Measurements from ENCODE around the gene IGF1. TPM values are rescaled to one million over a fixed set of nuclear protein-coding genes. Genes with fewer than 3 reads are reported as not detected.

The IGF1 gene
- 5.1 TPM for polyA plus RNA-seq

GRCh38 chr12:102480406-102480805, at the start of gene IGF1:
TSS of gene IGF1 (minus strand) at chr12:102480563. CDS start at chr12:102480381, 182 bp downstream.
- peaks cover 3% of the 10 kb centered on the region for H3K27me3 Mint-ChIP-seq
- H3K4me3 Mint-ChIP-seq, result no peak within 1 kb of the TSS
- H3K36me3 Mint-ChIP-seq, result no peaks in the 10 kb centered on the region
- H3K27ac Mint-ChIP-seq, result no peak within 1 kb of the TSS
- H3K4me1 Mint-ChIP-seq, result peaks cover 20 to 30% (median 20%) of the 10 kb centered on the region in 3 donors
- H3K9me3 Mint-ChIP-seq, result no peaks in the 10 kb centered on the region

- H3K27me3 Mint-ChIP-seq, result peaks cover 3% of the 10 kb centered on the region
- no peaks in the 10 kb centered on the region for H3K36me3 Mint-ChIP-seq
- H3K27ac Mint-ChIP-seq, result no peak overlapping the region
- H3K4me3 Mint-ChIP-seq, result no peak overlapping the region
- H3K4me1 Mint-ChIP-seq, result no peaks in the 10 kb centered on the region
- no peaks in the 10 kb centered on the region for H3K9me3 Mint-ChIP-seq
These were observed 47.7 kb upstream of the IGF1 start for GRCh38 chr12:102528111-102528510.

GRCh38 chr12:102527171-102527720, 46.9 kb upstream of the IGF1 start:
- Mint-ChIP-seq H3K9me3 (no peaks in the 10 kb centered on the region), H3K36me3 (no peaks in the 10 kb centered on the region), H3K4me1 (no peaks in the 10 kb centered on the region), H3K4me3 (no peak overlapping the region), H3K27me3 (peaks cover 7% of the 10 kb centered on the region), H3K27ac (no peak overlapping the region)

- Mint-ChIP-seq H3K27me3 (peaks cover 7% of the 10 kb centered on the region), H3K36me3 (no peaks in the 10 kb centered on the region), H3K27ac (no peak overlapping the region), H3K9me3 (no peaks in the 10 kb centered on the region), H3K4me1 (no peaks in the 10 kb centered on the region), H3K4me3 (no peak overlapping the region)
These were observed 46.3 kb upstream of the IGF1 start for GRCh38 chr12:102526656-102527055.

GRCh38 chr12:102522768-102523167, 42.4 kb upstream of the IGF1 start:
- Mint-ChIP-seq H3K4me3 (no peak overlapping the region), H3K27me3 (peaks cover 3% of the 10 kb centered on the region), H3K36me3 (no peaks in the 10 kb centered on the region), H3K27ac (no peak overlapping the region), H3K9me3 (peaks cover 0 to 2% (median 0%) of the 10 kb centered on the region in 3 donors), H3K4me1 (no peaks in the 10 kb centered on the region)

GRCh38 chr12:102521662-102522277, 41.4 kb upstream of the IGF1 start:
- Mint-ChIP-seq H3K4me3 (no peak overlapping the region), H3K4me1 (no peaks in the 10 kb centered on the region), H3K36me3 (no peaks in the 10 kb centered on the region), H3K27me3 (peaks cover 3% of the 10 kb centered on the region), H3K9me3 (peaks cover 0 to 2% (median 0%) of the 10 kb centered on the region in 3 donors), H3K27ac (no peak overlapping the region)

GRCh38 chr12:102518871-102519270, 38.5 kb upstream of the IGF1 start:
- Mint-ChIP-seq H3K4me3 (no peak overlapping the region), H3K36me3 (peaks cover 2% of the 10 kb centered on the region), H3K27me3 (peaks cover 3% of the 10 kb centered on the region), H3K27ac (no peak overlapping the region), H3K4me1 (peaks cover 0 to 2% (median 0%) of the 10 kb centered on the region in 3 donors), H3K9me3 (peaks cover 0 to 6% (median 0%) of the 10 kb centered on the region in 3 donors)

GRCh38 chr12:102514696-102515095, 34.3 kb upstream of the IGF1 start:
- no peak overlapping the region for H3K4me3 Mint-ChIP-seq
- H3K27me3 Mint-ChIP-seq, result peaks cover 2% of the 10 kb centered on the region
- H3K36me3 Mint-ChIP-seq, result peaks cover 2% of the 10 kb centered on the region
- peaks cover 0 to 3% (median 2%) of the 10 kb centered on the region in 3 donors for H3K4me1 Mint-ChIP-seq
- no peak overlapping the region for H3K27ac Mint-ChIP-seq
- H3K9me3 Mint-ChIP-seq, result peaks cover 0 to 6% (median 0%) of the 10 kb centered on the region in 3 donors

GRCh38 chr12:102513739-102514138, 33.4 kb upstream of the IGF1 start:
- Mint-ChIP-seq H3K36me3 (peaks cover 2% of the 10 kb centered on the region), H3K9me3 (peaks cover 0 to 4% (median 0%) of the 10 kb centered on the region in 3 donors), H3K27me3 (peaks cover 2% of the 10 kb centered on the region), H3K27ac (no peak overlapping the region), H3K4me1 (peaks cover 0 to 3% (median 2%) of the 10 kb centered on the region in 3 donors), H3K4me3 (no peak overlapping the region)

GRCh38 chr12:102513272-102513671, 32.9 kb upstream of the IGF1 start:
- no peak overlapping the region for H3K27ac Mint-ChIP-seq
- H3K4me1 Mint-ChIP-seq, result peaks cover 0 to 3% (median 2%) of the 10 kb centered on the region in 3 donors
- H3K4me3 Mint-ChIP-seq, result no peak overlapping the region
- peaks cover 0 to 4% (median 1%) of the 10 kb centered on the region in 3 donors for H3K9me3 Mint-ChIP-seq
- H3K36me3 Mint-ChIP-seq, result peaks cover 2% of the 10 kb centered on the region
- peaks cover 2% of the 10 kb centered on the region for H3K27me3 Mint-ChIP-seq

- H3K27me3 Mint-ChIP-seq, result peaks cover 2% of the 10 kb centered on the region
- H3K36me3 Mint-ChIP-seq, result peaks cover 2% of the 10 kb centered on the region
These were observed 32.2 kb upstream of the IGF1 start for GRCh38 chr12:102512523-102512922.

GRCh38 chr12:102511575-102511974, 31.2 kb upstream of the IGF1 start:
- Mint-ChIP-seq H3K4me1 (peaks cover 0 to 3% (median 2%) of the 10 kb centered on the region in 3 donors), H3K9me3 (peaks cover 0 to 4% (median 3%) of the 10 kb centered on the region in 3 donors), H3K36me3 (peaks cover 5% of the 10 kb centered on the region), H3K4me3 (no peak overlapping the region), H3K27me3 (peaks cover 2% of the 10 kb centered on the region), H3K27ac (no peak overlapping the region)

More at GRCh38 chr12:102512523-102512922, 32.2 kb upstream of the IGF1 start:
- Mint-ChIP-seq H3K4me1 (peaks cover 0 to 3% (median 2%) of the 10 kb centered on the region in 3 donors), H3K4me3 (no peak overlapping the region), H3K9me3 (peaks cover 0 to 4% (median 1%) of the 10 kb centered on the region in 3 donors), H3K27ac (no peak overlapping the region)

GRCh38 chr12:102510463-102510862, 30.1 kb upstream of the IGF1 start:
- Mint-ChIP-seq H3K9me3 (peaks cover 0 to 3% (median 0%) of the 10 kb centered on the region in 3 donors), H3K36me3 (peaks cover 3% of the 10 kb centered on the region), H3K4me1 (peaks cover 0 to 3% (median 1%) of the 10 kb centered on the region in 3 donors), H3K27me3 (peaks cover 2% of the 10 kb centered on the region), H3K27ac (no peak overlapping the region), H3K4me3 (no peak overlapping the region)

GRCh38 chr12:102510031-102510430, 29.7 kb upstream of the IGF1 start:
- Mint-ChIP-seq H3K9me3 (peaks cover 0 to 3% (median 0%) of the 10 kb centered on the region in 3 donors), H3K4me1 (peaks cover 0 to 3% (median 0%) of the 10 kb centered on the region in 3 donors), H3K27ac (no peak overlapping the region), H3K36me3 (peaks cover 3% of the 10 kb centered on the region), H3K27me3 (peaks cover 2% of the 10 kb centered on the region), H3K4me3 (no peak overlapping the region)

- peaks cover 0 to 3% (median 0%) of the 10 kb centered on the region in 3 donors for H3K9me3 Mint-ChIP-seq
- peaks cover 3% of the 10 kb centered on the region for H3K36me3 Mint-ChIP-seq
- no peak overlapping the region for H3K4me3 Mint-ChIP-seq
- H3K27ac Mint-ChIP-seq, result peak overlapping the region in 1 of 3 donors; percentile 37
- peaks cover 0 to 3% (median 0%) of the 10 kb centered on the region in 3 donors for H3K4me1 Mint-ChIP-seq
- peaks cover 2% of the 10 kb centered on the region for H3K27me3 Mint-ChIP-seq
These were observed 28.8 kb upstream of the IGF1 start for GRCh38 chr12:102509123-102509626.
